ENCODE results near the gene WDPCP.

DNA sequence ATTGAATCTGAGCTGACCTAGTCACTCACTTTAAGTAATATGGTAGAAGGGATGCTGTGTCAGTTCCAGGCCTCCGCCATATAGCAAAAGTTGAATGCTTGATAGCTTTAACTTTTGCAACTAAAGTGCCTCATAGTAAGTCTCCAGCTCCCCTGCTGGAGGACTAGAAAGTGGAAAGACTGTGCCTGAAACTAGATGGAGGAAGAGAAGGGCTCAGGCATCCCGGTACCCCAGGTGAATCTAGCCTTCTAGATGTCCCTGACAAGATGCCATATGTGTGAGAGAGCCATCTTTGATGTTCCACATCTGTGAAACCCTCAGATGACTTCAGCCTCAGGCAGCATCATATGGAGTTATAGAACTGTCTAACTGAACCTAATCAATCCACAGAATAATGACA is 516.6 kb downstream of the WDPCP start:
- TF ChIP-seq POLR2A (IDR thresholded peaks at IDR 0.05; ENCODE audit: low read depth, low read length) (no peak), POLR2AphosphoS5 (IDR thresholded peaks at IDR 0.05; ENCODE audit: low read depth, low read length) (no peak)
